Astrocyte of the cerebellum (primary cell): ENCODE results near the gene PDZD2.

Experiments
- DNase-seq: peaks from one replicate; pipeline ENCODE4 v3.0.0-alpha.2; 2011; ENCODE audit warnings: low read depth
- H3K4me3 ChIP-seq: 2 replicates; pipeline ENCODE4 v1.5.1; 2011; ENCODE audit warnings: mild to moderate bottlenecking, low read depth, low read length, moderate library complexity
- in situ Hi-C: cut with HindIII; loops from 2 replicates; pipeline ENCODE4 v1.10.0; 2017; ENCODE audit warnings: low sequenced_read_pairs
- TF ChIP-seq, protein P1 (sequence below): IDR thresholded peaks from 2 replicates; pipeline ENCODE4 v1.5.1; 2012; ENCODE audit warnings: low read length, low read depth, moderate library complexity, mild to moderate bottlenecking; ENCODE audit errors: missing control alignments

The PDZD2 gene

DNA sequence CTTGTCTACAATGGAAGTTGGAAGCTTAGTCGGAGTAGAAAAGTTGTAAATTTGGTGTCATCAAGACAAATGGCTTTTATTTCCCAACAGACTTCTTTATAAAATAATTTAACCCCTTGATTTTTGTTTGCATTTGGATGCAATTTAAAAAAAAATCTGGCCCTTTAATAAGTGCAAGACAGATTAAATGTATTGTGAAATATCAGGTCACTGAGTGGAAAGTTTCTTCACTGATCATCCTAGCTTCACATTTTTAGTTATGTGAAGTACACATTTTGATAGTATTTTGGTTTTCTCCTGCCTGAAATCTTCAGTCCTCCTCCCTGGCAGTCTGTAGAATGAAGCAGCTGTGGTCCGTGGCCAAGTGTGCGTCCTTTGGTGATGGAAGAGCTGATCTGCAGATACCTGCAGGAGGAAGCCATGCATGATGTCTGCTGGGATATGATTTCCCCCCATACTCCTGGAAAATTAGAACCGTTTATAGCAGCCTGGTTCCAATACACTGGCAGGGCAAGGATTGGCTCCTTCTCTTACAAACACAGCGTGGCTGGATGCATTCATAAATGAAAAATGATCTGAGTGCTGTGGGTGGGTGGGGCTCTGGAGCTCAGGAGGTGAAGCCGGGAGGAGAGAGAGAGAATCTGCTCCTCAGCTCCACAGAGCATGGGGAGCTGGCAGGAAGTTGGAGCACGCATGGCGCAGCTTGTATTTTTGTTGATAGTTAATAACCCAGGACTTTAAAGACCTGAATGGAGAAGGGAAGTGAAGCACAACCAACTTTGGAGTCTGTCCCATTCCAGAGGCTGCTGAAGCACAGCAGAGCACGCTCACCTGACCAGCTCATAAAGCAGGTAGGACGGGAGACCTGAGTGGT, 296.8 kb downstream of the PDZD2 start:
- TF ChIP-seq, protein P1, sequence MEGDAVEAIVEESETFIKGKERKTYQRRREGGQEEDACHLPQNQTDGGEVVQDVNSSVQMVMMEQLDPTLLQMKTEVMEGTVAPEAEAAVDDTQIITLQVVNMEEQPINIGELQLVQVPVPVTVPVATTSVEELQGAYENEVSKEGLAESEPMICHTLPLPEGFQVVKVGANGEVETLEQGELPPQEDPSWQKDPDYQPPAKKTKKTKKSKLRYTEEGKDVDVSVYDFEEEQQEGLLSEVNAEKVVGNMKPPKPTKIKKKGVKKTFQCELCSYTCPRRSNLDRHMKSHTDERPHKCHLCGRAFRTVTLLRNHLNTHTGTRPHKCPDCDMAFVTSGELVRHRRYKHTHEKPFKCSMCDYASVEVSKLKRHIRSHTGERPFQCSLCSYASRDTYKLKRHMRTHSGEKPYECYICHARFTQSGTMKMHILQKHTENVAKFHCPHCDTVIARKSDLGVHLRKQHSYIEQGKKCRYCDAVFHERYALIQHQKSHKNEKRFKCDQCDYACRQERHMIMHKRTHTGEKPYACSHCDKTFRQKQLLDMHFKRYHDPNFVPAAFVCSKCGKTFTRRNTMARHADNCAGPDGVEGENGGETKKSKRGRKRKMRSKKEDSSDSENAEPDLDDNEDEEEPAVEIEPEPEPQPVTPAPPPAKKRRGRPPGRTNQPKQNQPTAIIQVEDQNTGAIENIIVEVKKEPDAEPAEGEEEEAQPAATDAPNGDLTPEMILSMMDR: no peak
- in situ Hi-C loops: no loop called here
- H3K4me3 ChIP-seq: no peak overlapping the region
- no peak for DNase-seq

DNA sequence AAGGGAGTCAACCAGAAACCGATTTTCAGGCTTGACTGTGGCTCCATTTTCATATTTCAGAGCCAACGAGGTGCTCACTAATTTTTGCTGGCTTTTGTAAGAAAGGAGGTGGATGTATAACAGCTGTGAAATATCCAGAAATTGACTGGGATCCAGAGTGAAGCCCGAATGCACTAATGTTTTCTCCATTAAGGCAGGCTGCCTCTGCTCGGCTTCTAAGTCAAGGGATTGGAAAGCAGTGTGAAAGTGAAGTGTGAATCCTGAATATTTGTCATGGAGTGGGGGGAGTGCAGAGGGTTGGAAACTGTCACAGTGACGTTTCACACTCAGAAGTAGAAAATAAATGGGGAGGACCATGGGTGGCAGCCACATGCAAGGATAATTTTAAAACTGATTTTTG, 297.8 kb downstream of the PDZD2 start:
- DNase-seq: no peak
- TF ChIP-seq, protein P1: no peak
- H3K4me3 ChIP-seq: no peak overlapping the region
- in situ Hi-C loops: no loop called here

- H3K4me3 ChIP-seq: no peak overlapping the region
- TF ChIP-seq, protein P1: no peak
- no peak for DNase-seq
- in situ Hi-C loops: no loop called here
Observed at GRCh38 chr5:31937226-31937625, 298.3 kb downstream of the PDZD2 start.

- TF ChIP-seq, protein P1: no peak
- in situ Hi-C loops: no loop called here
- H3K4me3 ChIP-seq: no peak overlapping the region
- DNase-seq: no peak
Observed at GRCh38 chr5:31937703-31938102, 298.8 kb downstream of the PDZD2 start.

- TF ChIP-seq, protein P1: no peak
- DNase-seq: no peak
- in situ Hi-C loops: no loop called here
- H3K4me3 ChIP-seq: no peak overlapping the region
Observed at GRCh38 chr5:31939151-31939550, 300.2 kb downstream of the PDZD2 start.

- in situ Hi-C loops: no loop called here
Observed at GRCh38 chr5:31941151-31941755, 302.3 kb downstream of the PDZD2 start.

More at GRCh38 chr5:31941151-31941755, 302.3 kb downstream of the PDZD2 start:
- DNase-seq: no peak
- TF ChIP-seq, protein P1: no peak
- H3K4me3 ChIP-seq: no peak overlapping the region
